Mononuclear cell (primary cell): ENCODE results near the gene CDH24. TPM values are rescaled to one million over a fixed set of nuclear protein-coding genes. Genes with fewer than 3 reads are reported as not detected.

ENCODE experiments used
- H3K27me3 ChIP-seq: 2 replicates; pipeline ENCODE4 v1.6.0; 2011; ENCODE audit warnings: low read length, control low read depth; ENCODE audit not compliant: insufficient read depth
- H3K4me1 ChIP-seq: 2 replicates; pipeline ENCODE4 v1.5.1; 2011; ENCODE audit warnings: mild to moderate bottlenecking, low read length, control low read depth; ENCODE audit not compliant: insufficient read depth
- H3K4me3 ChIP-seq: 2 replicates; pipeline ENCODE4 v1.5.1; 2011; ENCODE audit warnings: mild to moderate bottlenecking, low read length, moderate library complexity
- H3K9me3 ChIP-seq: 2 replicates; pipeline ENCODE4 v1.5.1; 2011; ENCODE audit warnings: low read depth, mild to moderate bottlenecking, control low read depth, low read length
- total RNA-seq: library from RNA; depleted of rRNA; stranded (reverse); fragments of >200 nt; gene quantifications from one replicate; pipeline ENCODE4 v1.2.3, GENCODE V29; 2012

Gene CDH24
- total RNA-seq, 1 donor: 0.63 TPM

GRCh38 chr14:23057757-23058653 is 685 bp upstream of the CDH24 start:
- no peaks in the 10 kb centered on the region for H3K27me3 ChIP-seq
- no peaks in the 10 kb centered on the region for H3K9me3 ChIP-seq
- peaks cover 20% of the 10 kb centered on the region for H3K4me1 ChIP-seq
- peak overlapping the region; percentile 47 for H3K4me3 ChIP-seq

GRCh38 chr14:23056145-23056955 is 970 bp downstream of the CDH24 start:
- Histone ChIP-seq H3K4me3 (no peak overlapping the region), H3K4me1 (peaks cover 20% of the 10 kb centered on the region), H3K9me3 (no peaks in the 10 kb centered on the region), H3K27me3 (no peaks in the 10 kb centered on the region)

GRCh38 chr14:23055621-23056144 is 1.6 kb downstream of the CDH24 start:
- H3K4me3 ChIP-seq: no peak overlapping the region
- H3K27me3 ChIP-seq: no peaks in the 10 kb centered on the region
- peaks cover 20% of the 10 kb centered on the region for H3K4me1 ChIP-seq
- no peaks in the 10 kb centered on the region for H3K9me3 ChIP-seq

GRCh38 chr14:23055147-23055550 is 2.2 kb downstream of the CDH24 start:
- Histone ChIP-seq H3K27me3 (no peaks in the 10 kb centered on the region), H3K9me3 (no peaks in the 10 kb centered on the region), H3K4me1 (peaks cover 20% of the 10 kb centered on the region), H3K4me3 (no peak overlapping the region)

- Histone ChIP-seq H3K9me3 (no peaks in the 10 kb centered on the region), H3K4me1 (peaks cover 20% of the 10 kb centered on the region), H3K27me3 (no peaks in the 10 kb centered on the region), H3K4me3 (no peak overlapping the region)
Observed at GRCh38 chr14:23054000-23054811, 3.1 kb downstream of the CDH24 start.

- H3K4me3 ChIP-seq: no peak overlapping the region
- H3K27me3 ChIP-seq: no peaks in the 10 kb centered on the region
- H3K4me1 ChIP-seq: peaks cover 20% of the 10 kb centered on the region
- no peaks in the 10 kb centered on the region for H3K9me3 ChIP-seq
Observed at GRCh38 chr14:23053426-23053825, 3.9 kb downstream of the CDH24 start.

GRCh38 chr14:23052671-23053070 is 4.6 kb downstream of the CDH24 start:
- Histone ChIP-seq H3K9me3 (no peaks in the 10 kb centered on the region), H3K27me3 (no peaks in the 10 kb centered on the region), H3K4me1 (peaks cover 13% of the 10 kb centered on the region)

GRCh38 chr14:23052182-23052623 is 5.1 kb downstream of the CDH24 start:
- Histone ChIP-seq H3K4me1 (peaks cover 12% of the 10 kb centered on the region), H3K4me3 (no peak overlapping the region), H3K27me3 (no peaks in the 10 kb centered on the region), H3K9me3 (no peaks in the 10 kb centered on the region)

More at GRCh38 chr14:23052671-23053070, 4.6 kb downstream of the CDH24 start:
- no peak overlapping the region for H3K4me3 ChIP-seq

- H3K27me3 ChIP-seq: no peaks in the 10 kb centered on the region
- H3K9me3 ChIP-seq: no peaks in the 10 kb centered on the region
- peaks cover 3% of the 10 kb centered on the region for H3K4me1 ChIP-seq
- H3K4me3 ChIP-seq: no peak overlapping the region
Observed at GRCh38 chr14:23051141-23052057, 5.9 kb downstream of the CDH24 start.

- Histone ChIP-seq H3K9me3 (no peaks in the 10 kb centered on the region), H3K4me3 (no peak overlapping the region), H3K4me1 (no peaks in the 10 kb centered on the region), H3K27me3 (no peaks in the 10 kb centered on the region)
Observed at GRCh38 chr14:23049011-23049410, 8.3 kb downstream of the CDH24 start.

GRCh38 chr14:23047751-23048693 is 9.3 kb downstream of the CDH24 start:
- Histone ChIP-seq H3K27me3 (no peaks in the 10 kb centered on the region), H3K9me3 (no peaks in the 10 kb centered on the region), H3K4me1 (no peaks in the 10 kb centered on the region), H3K4me3 (no peak overlapping the region)

- Histone ChIP-seq H3K4me3 (no peak overlapping the region), H3K27me3 (no peaks in the 10 kb centered on the region), H3K9me3 (no peaks in the 10 kb centered on the region), H3K4me1 (no peaks in the 10 kb centered on the region)
Observed at GRCh38 chr14:23047034-23047634, 10.2 kb downstream of the CDH24 start.
